PFSK-1 (cell line): ENCODE measurements around the gene CLEC16A.

Experiments
- FOXP2 ChIP-seq: optimal IDR thresholded peaks from 2 replicates; pipeline ENCODE3; 2011; ENCODE audit warnings: borderline replicate concordance, control low read depth, inconsistent platforms; ENCODE audit not compliant: insufficient read depth; ENCODE audit errors: extremely low read length, extremely low read depth
- POLR2AphosphoS5 ChIP-seq: IDR thresholded peaks from 2 replicates; pipeline ENCODE4 v1.6.1; 2012; ENCODE audit warnings: low read depth, mild to moderate bottlenecking, control low read depth, low read length, moderate library complexity
- SIN3A ChIP-seq: IDR thresholded peaks from 2 replicates; pipeline ENCODE4 v1.6.1; 2012; ENCODE audit warnings: mild to moderate bottlenecking, low read length, moderate library complexity, borderline replicate concordance; ENCODE audit not compliant: insufficient read depth
- TAF1 ChIP-seq: IDR thresholded peaks from 2 replicates; pipeline ENCODE4 v1.6.1; 2012; ENCODE audit warnings: low read length, control low read depth, borderline replicate concordance; ENCODE audit not compliant: insufficient read depth
- TF ChIP-seq, protein P1 (sequence below), 2 experiments: IDR thresholded peaks; 2 replicates each; pipeline versions ENCODE4 v1.6.1 to v1.8.0; 2011 to 2012; ENCODE audit warnings: low read depth in 2 of 2, low read length in 2 of 2, control low read depth in 1 of 2, inconsistent platforms in 1 of 2, mild to moderate bottlenecking in 1 of 2, moderate library complexity in 1 of 2; ENCODE audit not compliant: insufficient read depth in 1 of 2

DNA sequence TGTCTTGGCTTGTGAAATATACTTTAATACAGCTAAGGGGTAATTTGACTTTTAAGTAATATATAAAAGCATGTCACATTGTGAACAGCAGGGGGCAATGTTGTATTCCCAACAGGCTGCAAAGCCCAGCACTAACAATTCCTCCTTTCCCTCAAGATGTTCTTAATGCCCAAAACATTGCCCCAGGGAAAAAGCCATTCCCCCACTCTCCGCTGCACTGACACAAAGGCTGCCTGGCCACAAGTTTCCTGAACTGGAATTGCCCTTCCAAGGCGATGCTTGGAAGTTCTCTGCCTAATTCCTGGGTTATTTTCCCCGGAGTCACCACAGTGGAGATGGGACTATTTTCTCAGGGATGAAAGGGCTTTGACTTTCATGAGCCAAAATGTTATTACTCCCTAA lies 27.2 kb downstream of the CLEC16A start:
- TF ChIP-seq SIN3A: no peak
- TF ChIP-seq POLR2AphosphoS5: no peak
- TF ChIP-seq, protein P1, sequence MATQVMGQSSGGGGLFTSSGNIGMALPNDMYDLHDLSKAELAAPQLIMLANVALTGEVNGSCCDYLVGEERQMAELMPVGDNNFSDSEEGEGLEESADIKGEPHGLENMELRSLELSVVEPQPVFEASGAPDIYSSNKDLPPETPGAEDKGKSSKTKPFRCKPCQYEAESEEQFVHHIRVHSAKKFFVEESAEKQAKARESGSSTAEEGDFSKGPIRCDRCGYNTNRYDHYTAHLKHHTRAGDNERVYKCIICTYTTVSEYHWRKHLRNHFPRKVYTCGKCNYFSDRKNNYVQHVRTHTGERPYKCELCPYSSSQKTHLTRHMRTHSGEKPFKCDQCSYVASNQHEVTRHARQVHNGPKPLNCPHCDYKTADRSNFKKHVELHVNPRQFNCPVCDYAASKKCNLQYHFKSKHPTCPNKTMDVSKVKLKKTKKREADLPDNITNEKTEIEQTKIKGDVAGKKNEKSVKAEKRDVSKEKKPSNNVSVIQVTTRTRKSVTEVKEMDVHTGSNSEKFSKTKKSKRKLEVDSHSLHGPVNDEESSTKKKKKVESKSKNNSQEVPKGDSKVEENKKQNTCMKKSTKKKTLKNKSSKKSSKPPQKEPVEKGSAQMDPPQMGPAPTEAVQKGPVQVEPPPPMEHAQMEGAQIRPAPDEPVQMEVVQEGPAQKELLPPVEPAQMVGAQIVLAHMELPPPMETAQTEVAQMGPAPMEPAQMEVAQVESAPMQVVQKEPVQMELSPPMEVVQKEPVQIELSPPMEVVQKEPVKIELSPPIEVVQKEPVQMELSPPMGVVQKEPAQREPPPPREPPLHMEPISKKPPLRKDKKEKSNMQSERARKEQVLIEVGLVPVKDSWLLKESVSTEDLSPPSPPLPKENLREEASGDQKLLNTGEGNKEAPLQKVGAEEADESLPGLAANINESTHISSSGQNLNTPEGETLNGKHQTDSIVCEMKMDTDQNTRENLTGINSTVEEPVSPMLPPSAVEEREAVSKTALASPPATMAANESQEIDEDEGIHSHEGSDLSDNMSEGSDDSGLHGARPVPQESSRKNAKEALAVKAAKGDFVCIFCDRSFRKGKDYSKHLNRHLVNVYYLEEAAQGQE (IDR thresholded peaks at IDR 0.05; ENCODE audit: insufficient read depth in 1 of 2, low read depth in 2 of 2, low read length in 2 of 2): no peak
- no peak for TF ChIP-seq TAF1
- TF ChIP-seq FOXP2: no peak
